HL-60 (cell line): ENCODE data around the gene DUSP28.

ENCODE experiments used
- DNase-seq, 2 experiments: peaks; one replicate each; pipeline ENCODE4 v3.0.0-alpha.2; 2010 to 2020; ENCODE audit warnings: low read depth in 1 of 2, low spot score in 1 of 2
- H3K27ac ChIP-seq: fragments of 250-450 bp; sonication (Bioruptor Pico); replicated peaks from 2 replicates; pipeline ENCODE4 v1.5.1; 2020; ENCODE audit warnings: mild to moderate bottlenecking, moderate library complexity
- H3K27me3 ChIP-seq: fragments of 250-450 bp; sonication (Bioruptor Pico); 2 replicates; pipeline ENCODE4 v1.5.1; 2021; ENCODE audit warnings: mild to moderate bottlenecking, moderate library complexity; ENCODE audit not compliant: insufficient read depth, poor library complexity, severe bottlenecking
- H3K4me3 ChIP-seq: replicated peaks from 2 replicates; pipeline ENCODE4 v1.5.1; 2011; ENCODE audit warnings: mild to moderate bottlenecking, control low read depth, low read length; ENCODE audit not compliant: insufficient read depth
- CTCF ChIP-seq: IDR thresholded peaks from one replicate; pipeline ENCODE4 v1.5.1; 2011; ENCODE audit warnings: low read length, control low read depth, inconsistent platforms; ENCODE audit not compliant: insufficient read depth
- GABPA ChIP-seq: IDR thresholded peaks from 2 replicates; pipeline ENCODE4 v1.6.1; 2012; ENCODE audit warnings: low read depth
- POLR2AphosphoS5 ChIP-seq: IDR thresholded peaks from 2 replicates; pipeline ENCODE4 v1.6.1; 2012; ENCODE audit warnings: low read depth
- SPI1 ChIP-seq: IDR thresholded peaks from 2 replicates; pipeline ENCODE4 v1.6.1; 2012; ENCODE audit warnings: low read depth, mild to moderate bottlenecking, borderline replicate concordance
- TF ChIP-seq, protein P1 (sequence below): IDR thresholded peaks from 2 replicates; pipeline ENCODE4 v1.6.1; 2012; ENCODE audit warnings: low read depth; ENCODE audit not compliant: insufficient replicate concordance

DUSP28 gene

GRCh38 chr2:240571314-240571973 is 11.3 kb downstream of the DUSP28 start:
- Histone ChIP-seq H3K27ac (no peak overlapping the region), H3K4me3 (no peak overlapping the region), H3K27me3 (no peaks in the 10 kb centered on the region)
- TF ChIP-seq CTCF, result no peak
- no peak for TF ChIP-seq GABPA
- no peak for TF ChIP-seq POLR2AphosphoS5
- TF ChIP-seq, protein P1, sequence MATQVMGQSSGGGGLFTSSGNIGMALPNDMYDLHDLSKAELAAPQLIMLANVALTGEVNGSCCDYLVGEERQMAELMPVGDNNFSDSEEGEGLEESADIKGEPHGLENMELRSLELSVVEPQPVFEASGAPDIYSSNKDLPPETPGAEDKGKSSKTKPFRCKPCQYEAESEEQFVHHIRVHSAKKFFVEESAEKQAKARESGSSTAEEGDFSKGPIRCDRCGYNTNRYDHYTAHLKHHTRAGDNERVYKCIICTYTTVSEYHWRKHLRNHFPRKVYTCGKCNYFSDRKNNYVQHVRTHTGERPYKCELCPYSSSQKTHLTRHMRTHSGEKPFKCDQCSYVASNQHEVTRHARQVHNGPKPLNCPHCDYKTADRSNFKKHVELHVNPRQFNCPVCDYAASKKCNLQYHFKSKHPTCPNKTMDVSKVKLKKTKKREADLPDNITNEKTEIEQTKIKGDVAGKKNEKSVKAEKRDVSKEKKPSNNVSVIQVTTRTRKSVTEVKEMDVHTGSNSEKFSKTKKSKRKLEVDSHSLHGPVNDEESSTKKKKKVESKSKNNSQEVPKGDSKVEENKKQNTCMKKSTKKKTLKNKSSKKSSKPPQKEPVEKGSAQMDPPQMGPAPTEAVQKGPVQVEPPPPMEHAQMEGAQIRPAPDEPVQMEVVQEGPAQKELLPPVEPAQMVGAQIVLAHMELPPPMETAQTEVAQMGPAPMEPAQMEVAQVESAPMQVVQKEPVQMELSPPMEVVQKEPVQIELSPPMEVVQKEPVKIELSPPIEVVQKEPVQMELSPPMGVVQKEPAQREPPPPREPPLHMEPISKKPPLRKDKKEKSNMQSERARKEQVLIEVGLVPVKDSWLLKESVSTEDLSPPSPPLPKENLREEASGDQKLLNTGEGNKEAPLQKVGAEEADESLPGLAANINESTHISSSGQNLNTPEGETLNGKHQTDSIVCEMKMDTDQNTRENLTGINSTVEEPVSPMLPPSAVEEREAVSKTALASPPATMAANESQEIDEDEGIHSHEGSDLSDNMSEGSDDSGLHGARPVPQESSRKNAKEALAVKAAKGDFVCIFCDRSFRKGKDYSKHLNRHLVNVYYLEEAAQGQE, result no peak
- TF ChIP-seq SPI1, result no peak
- DNase-seq, result no peak

GRCh38 chr2:240572141-240573031 is 12.2 kb downstream of the DUSP28 start:
- H3K27me3 ChIP-seq, result no peaks in the 10 kb centered on the region
- H3K27ac ChIP-seq, result no peak overlapping the region
- H3K4me3 ChIP-seq, result no peak overlapping the region
- TF ChIP-seq, protein P1, result no peak
- TF ChIP-seq CTCF, result no peak
- TF ChIP-seq POLR2AphosphoS5, result no peak
- no peak for TF ChIP-seq SPI1
- TF ChIP-seq GABPA, result no peak
- DNase-seq, result no peak

DNA sequence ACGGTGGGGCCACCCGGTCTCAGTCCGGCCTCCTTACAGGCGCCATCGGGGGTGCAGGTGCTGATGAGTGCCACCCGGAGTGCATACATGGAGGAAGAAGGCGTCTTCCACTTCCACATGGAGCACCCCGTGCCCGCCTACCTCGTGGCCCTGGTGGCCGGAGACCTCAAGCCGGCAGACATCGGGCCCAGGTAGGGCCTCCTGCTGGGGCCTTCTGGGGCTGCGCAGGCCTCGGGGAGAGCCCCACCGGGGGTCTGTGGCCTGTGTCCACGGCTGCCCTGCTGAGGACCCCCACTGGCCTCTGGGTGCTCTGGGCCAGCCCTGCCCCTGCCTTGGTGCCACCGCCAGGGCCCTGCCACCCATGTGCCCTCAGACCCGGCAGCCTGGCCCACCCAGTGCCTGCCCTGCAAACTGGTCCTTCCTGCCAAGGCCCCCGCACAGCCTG is 12.9 kb downstream of the DUSP28 start:
- no peak for TF ChIP-seq SPI1
- TF ChIP-seq, protein P1, result no peak
- no peak for TF ChIP-seq GABPA
- no peaks in the 10 kb centered on the region for H3K27me3 ChIP-seq
- no peak overlapping the region for H3K27ac ChIP-seq
- DNase-seq, result no peak
- no peak overlapping the region for H3K4me3 ChIP-seq
